ENCODE results near the gene SPESP1. TPM values are rescaled to one million over a fixed set of nuclear protein-coding genes. Genes with fewer than 3 reads are reported as not detected.

Gene SPESP1
- total RNA-seq, 5 donors from 2014 or later (not counting 1 experiment from before 2014, with no cell fraction given) = 0.33 to 0.64 TPM; not detected in 3

DNA sequence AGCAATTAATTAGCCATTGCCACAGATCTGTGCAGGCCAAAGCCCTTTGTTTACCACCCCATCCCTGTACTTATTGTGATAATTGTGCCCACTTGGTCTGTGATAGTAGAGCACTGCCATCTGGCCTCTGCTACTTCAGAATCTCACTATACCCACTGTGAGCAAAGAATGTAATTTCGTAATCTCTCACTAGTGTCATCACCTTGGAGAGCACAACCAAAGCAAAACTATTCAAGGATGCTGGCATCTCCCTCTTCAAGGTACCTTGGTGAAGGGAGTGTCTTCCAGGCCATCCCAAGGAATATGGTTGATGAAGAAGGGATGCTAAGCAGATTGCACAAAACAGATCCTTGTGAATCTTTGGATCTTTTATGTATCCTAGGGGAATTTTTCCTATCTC is 49.5 kb downstream of the SPESP1 start:
- H3K9me3 Mint-ChIP-seq = peaks cover 0 to 18% (median 13%) of the 10 kb centered on the region in 3 donors
- Histone ChIP-seq H3K27ac (ENCODE audit: low read length) (no peak overlapping the region), H3K4me3 (ENCODE audit: control insufficient read depth in 1 of 2, extremely low read depth in 1 of 2, low read length in 1 of 2) (no peak overlapping the region), H3K4me1 (ENCODE audit: control insufficient read depth in 1 of 2, extremely low read depth in 1 of 2, insufficient read depth in 2 of 2, low read length in 2 of 2) (no peaks in the 10 kb centered on the region), H3K36me3 (ENCODE audit: control insufficient read depth in 2 of 2, extremely low read depth in 1 of 2, insufficient read depth in 1 of 2, low read length in 1 of 2) (no peaks in the 10 kb centered on the region), H3K9me3 (no peaks in the 10 kb centered on the region), H3K27me3 (replicated peaks in 1 of 2; ENCODE audit: control insufficient read depth in 2 of 2, extremely low read depth in 1 of 2, insufficient read depth in 2 of 2, low read length in 1 of 2) (peaks cover 0 to 5% of the 10 kb centered on the region in 2 experiments)
- DNase-seq (no peak), ATAC-seq (replicated peaks in 1 of 4) (no peak)
- CTCF ChIA-PET = no interaction called here
- POLR2A ChIA-PET = no interaction called here
- peaks cover 16 to 23% of the 10 kb centered on the region in 2 donors for H3K27me3 Mint-ChIP-seq
- no peaks in the 10 kb centered on the region for H3K4me1 Mint-ChIP-seq
- H3K4me3 Mint-ChIP-seq = no peak overlapping the region
- WGBS (ENCODE audit: insufficient coverage) = no CpG with 5 or more reads among the region's 1 CpG
- no peaks in the 10 kb centered on the region for H3K36me3 Mint-ChIP-seq
- no peak overlapping the region for H3K27ac Mint-ChIP-seq

- CTCF ChIA-PET = interaction anchor here in 1 of 2 donors (0.6 kb wide), 2 partner anchors 365 to 1406 kb away, joined by 4 to 11 read pairs; no protein-coding TSS in a partner anchor
- H3K27me3 Mint-ChIP-seq = peaks cover 13 to 22% of the 10 kb centered on the region in 2 donors
These were observed 50.5 kb downstream of the SPESP1 start for GRCh38 chr15:68980786-68981185.

GRCh38 chr15:68981941-68982340 is 51.6 kb downstream of the SPESP1 start:
- DNase-seq = no peak
- H3K4me3 ChIP-seq (ENCODE audit: control insufficient read depth in 1 of 2, extremely low read depth in 1 of 2, low read length in 1 of 2) = no peak overlapping the region
- ChIA-PET CTCF (no interaction called here), POLR2A (interaction anchor here in 1 of 2 donors (0.6 kb wide), 1 partner anchor 292 kb away, joined by 7 read pairs; no protein-coding TSS in a partner anchor)
- H3K9me3 Mint-ChIP-seq = peaks cover 0 to 14% (median 10%) of the 10 kb centered on the region in 3 donors
- peaks cover 0 to 2% of the 10 kb centered on the region in 2 experiments for H3K27me3 ChIP-seq (replicated peaks in 1 of 2; ENCODE audit: control insufficient read depth in 2 of 2, extremely low read depth in 1 of 2, insufficient read depth in 2 of 2, low read length in 1 of 2)
- no peaks in the 10 kb centered on the region for H3K36me3 ChIP-seq (ENCODE audit: control insufficient read depth in 2 of 2, extremely low read depth in 1 of 2, insufficient read depth in 1 of 2, low read length in 1 of 2)
- ATAC-seq (replicated peaks in 1 of 4) = no peak
- no CpG with 5 or more reads among the region's 4 CpGs for WGBS (ENCODE audit: insufficient coverage)
- peaks cover 9 to 22% of the 10 kb centered on the region in 2 donors for H3K27me3 Mint-ChIP-seq
- H3K4me1 Mint-ChIP-seq = no peaks in the 10 kb centered on the region
- no peaks in the 10 kb centered on the region for H3K36me3 Mint-ChIP-seq
- no peaks in the 10 kb centered on the region for H3K4me1 ChIP-seq (ENCODE audit: control insufficient read depth in 1 of 2, extremely low read depth in 1 of 2, insufficient read depth in 2 of 2, low read length in 2 of 2)
- H3K27ac ChIP-seq (ENCODE audit: low read length) = no peak overlapping the region
- H3K27ac Mint-ChIP-seq = no peak overlapping the region
- H3K4me3 Mint-ChIP-seq = no peak overlapping the region
- H3K9me3 ChIP-seq = no peaks in the 10 kb centered on the region

More at GRCh38 chr15:68980786-68981185, 50.5 kb downstream of the SPESP1 start:
- no peak for ATAC-seq (replicated peaks in 1 of 4)
- Mint-ChIP-seq H3K4me1 (no peaks in the 10 kb centered on the region), H3K4me3 (no peak overlapping the region), H3K27ac (no peak overlapping the region), H3K36me3 (no peaks in the 10 kb centered on the region), H3K9me3 (peaks cover 0 to 18% (median 13%) of the 10 kb centered on the region in 3 donors)
- Histone ChIP-seq H3K27me3 (replicated peaks in 1 of 2; ENCODE audit: control insufficient read depth in 2 of 2, extremely low read depth in 1 of 2, insufficient read depth in 2 of 2, low read length in 1 of 2) (peaks cover 0 to 2% of the 10 kb centered on the region in 2 experiments), H3K4me3 (ENCODE audit: control insufficient read depth in 1 of 2, extremely low read depth in 1 of 2, low read length in 1 of 2) (no peak overlapping the region), H3K9me3 (no peaks in the 10 kb centered on the region), H3K36me3 (ENCODE audit: control insufficient read depth in 2 of 2, extremely low read depth in 1 of 2, insufficient read depth in 1 of 2, low read length in 1 of 2) (no peaks in the 10 kb centered on the region), H3K27ac (ENCODE audit: low read length) (no peak overlapping the region), H3K4me1 (ENCODE audit: control insufficient read depth in 1 of 2, extremely low read depth in 1 of 2, insufficient read depth in 2 of 2, low read length in 2 of 2) (no peaks in the 10 kb centered on the region)
- DNase-seq = no peak
- POLR2A ChIA-PET = interaction anchor here in 1 of 2 donors (0.5 kb wide), 1 partner anchor 18 kb away, joined by 3 read pairs; no protein-coding TSS in a partner anchor

GRCh38 chr15:68982976-68983563 is 52.7 kb downstream of the SPESP1 start:
- ChIA-PET POLR2A (no interaction called here), CTCF (no interaction called here)
- no peaks in the 10 kb centered on the region for H3K36me3 Mint-ChIP-seq
- Histone ChIP-seq H3K27me3 (replicated peaks in 1 of 2; ENCODE audit: control insufficient read depth in 2 of 2, extremely low read depth in 1 of 2, insufficient read depth in 2 of 2, low read length in 1 of 2) (peaks cover 0 to 2% of the 10 kb centered on the region in 2 experiments), H3K27ac (ENCODE audit: low read length) (no peak overlapping the region), H3K36me3 (ENCODE audit: control insufficient read depth in 2 of 2, extremely low read depth in 1 of 2, insufficient read depth in 1 of 2, low read length in 1 of 2) (no peaks in the 10 kb centered on the region), H3K9me3 (no peaks in the 10 kb centered on the region), H3K4me3 (ENCODE audit: control insufficient read depth in 1 of 2, extremely low read depth in 1 of 2, low read length in 1 of 2) (no peak overlapping the region), H3K4me1 (ENCODE audit: control insufficient read depth in 1 of 2, extremely low read depth in 1 of 2, insufficient read depth in 2 of 2, low read length in 2 of 2) (no peaks in the 10 kb centered on the region)
- H3K9me3 Mint-ChIP-seq = peaks cover 0 to 2% (median 2%) of the 10 kb centered on the region in 3 donors
- DNase-seq (no peak), ATAC-seq (replicated peaks in 1 of 4) (no peak)
- H3K4me1 Mint-ChIP-seq = no peaks in the 10 kb centered on the region
- H3K4me3 Mint-ChIP-seq = no peak overlapping the region
- WGBS (ENCODE audit: insufficient coverage) = 55% methylated on average over 1 of the region's 6 CpGs
- no peak overlapping the region for H3K27ac Mint-ChIP-seq
- peaks cover 8 to 22% of the 10 kb centered on the region in 2 donors for H3K27me3 Mint-ChIP-seq

- ChIA-PET CTCF (interaction anchor here (0.5 to 0.8 kb wide), 2 partner anchors 15 to 45 kb away, joined by 3 to 4 read pairs; no protein-coding TSS in a partner anchor), POLR2A (no interaction called here)
- no peak overlapping the region for H3K4me3 Mint-ChIP-seq
- Histone ChIP-seq H3K27ac (ENCODE audit: low read length) (no peak overlapping the region), H3K9me3 (no peaks in the 10 kb centered on the region), H3K36me3 (ENCODE audit: control insufficient read depth in 2 of 2, extremely low read depth in 1 of 2, insufficient read depth in 1 of 2, low read length in 1 of 2) (no peaks in the 10 kb centered on the region), H3K4me1 (ENCODE audit: control insufficient read depth in 1 of 2, extremely low read depth in 1 of 2, insufficient read depth in 2 of 2, low read length in 2 of 2) (no peaks in the 10 kb centered on the region), H3K27me3 (replicated peaks in 1 of 2; ENCODE audit: control insufficient read depth in 2 of 2, extremely low read depth in 1 of 2, insufficient read depth in 2 of 2, low read length in 1 of 2) (peaks cover 0 to 2% of the 10 kb centered on the region in 2 experiments), H3K4me3 (ENCODE audit: control insufficient read depth in 1 of 2, extremely low read depth in 1 of 2, low read length in 1 of 2) (no peak overlapping the region)
- no peaks in the 10 kb centered on the region for H3K4me1 Mint-ChIP-seq
- DNase-seq (no peak), ATAC-seq (replicated peaks in 1 of 4) (no peak)
- 100% methylated on average over 1 of the region's 4 CpGs for WGBS (ENCODE audit: insufficient coverage)
- H3K9me3 Mint-ChIP-seq = no peaks in the 10 kb centered on the region
- H3K27ac Mint-ChIP-seq = no peak overlapping the region
- no peaks in the 10 kb centered on the region for H3K36me3 Mint-ChIP-seq
- peaks cover 15 to 28% of the 10 kb centered on the region in 2 donors for H3K27me3 Mint-ChIP-seq
These were observed 53.7 kb downstream of the SPESP1 start for GRCh38 chr15:68983961-68984481.

DNA sequence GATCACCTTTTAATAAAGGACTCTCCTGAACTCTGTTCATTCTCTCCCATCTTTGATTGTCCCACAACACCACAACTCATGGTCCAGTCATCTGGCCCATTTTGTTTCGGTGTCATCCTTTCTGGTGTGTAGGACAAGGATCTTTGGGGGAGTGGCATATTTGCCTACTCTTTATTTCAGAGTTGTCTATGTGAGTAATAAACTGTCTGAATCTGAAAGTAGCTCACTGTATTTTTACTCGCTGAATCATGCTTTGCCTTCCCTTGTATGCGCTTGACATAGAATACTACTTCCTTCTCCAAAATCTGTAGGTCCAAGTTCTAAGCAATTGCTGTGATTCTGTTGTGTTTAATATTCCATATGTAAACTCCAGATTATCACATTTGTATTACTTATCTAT is 54.3 kb downstream of the SPESP1 start:
- Histone ChIP-seq H3K9me3 (no peaks in the 10 kb centered on the region), H3K27ac (ENCODE audit: low read length) (no peak overlapping the region), H3K4me3 (ENCODE audit: control insufficient read depth in 1 of 2, extremely low read depth in 1 of 2, low read length in 1 of 2) (no peak overlapping the region), H3K4me1 (ENCODE audit: control insufficient read depth in 1 of 2, extremely low read depth in 1 of 2, insufficient read depth in 2 of 2, low read length in 2 of 2) (no peaks in the 10 kb centered on the region), H3K27me3 (replicated peaks in 1 of 2; ENCODE audit: control insufficient read depth in 2 of 2, extremely low read depth in 1 of 2, insufficient read depth in 2 of 2, low read length in 1 of 2) (peaks cover 0 to 5% of the 10 kb centered on the region in 2 experiments), H3K36me3 (ENCODE audit: control insufficient read depth in 2 of 2, extremely low read depth in 1 of 2, insufficient read depth in 1 of 2, low read length in 1 of 2) (no peaks in the 10 kb centered on the region)
- H3K27ac Mint-ChIP-seq = no peak overlapping the region
- WGBS (ENCODE audit: insufficient coverage) = no CpG with 5 or more reads among the region's 3 CpGs
- H3K27me3 Mint-ChIP-seq = peaks cover 15 to 28% of the 10 kb centered on the region in 2 donors
- no peak for DNase-seq
- ATAC-seq (replicated peaks in 1 of 4) = no peak
- ChIA-PET CTCF (interaction anchor here in 1 of 2 donors (0.8 kb wide), 1 partner anchor 14 kb away, joined by 4 read pairs; no protein-coding TSS in a partner anchor), POLR2A (no interaction called here)
- H3K4me1 Mint-ChIP-seq = no peaks in the 10 kb centered on the region
- no peaks in the 10 kb centered on the region for H3K36me3 Mint-ChIP-seq
- H3K4me3 Mint-ChIP-seq = no peak overlapping the region
- H3K9me3 Mint-ChIP-seq = no peaks in the 10 kb centered on the region

Measured in T-cell (primary cell).